AG04450 (cell line): ENCODE data around the gene ARHGAP44. TPM values are rescaled to one million over a fixed set of nuclear protein-coding genes. Genes with fewer than 3 reads are reported as not detected.
"Not testable (repeated sequence)": the region's sequence is repeated elsewhere in the genome, so short reads cannot be mapped to it uniquely, and the experiment has no call there.

ENCODE experiments used
- CTCF ChIA-PET: fragments of 300-600, 350-600 bp; formaldehyde crosslinking; extraction: SDS; loops from one replicate; lab custom pipeline; 2022; ENCODE audit warnings: antibody characterized with exemption, inconsistent platforms; lab: Charles Lee
- POLR2A ChIA-PET: fragments of 350-600 bp; formaldehyde crosslinking; extraction: SDS; loops from one replicate; lab custom pipeline; 2021; ENCODE audit warnings: antibody characterized with exemption, inconsistent platforms; lab: Yijun Ruan, JAX
- DNase-seq: peaks from one replicate; pipeline ENCODE4 v3.0.0-alpha.2; 2011; ENCODE audit warnings: low read depth, low spot score
- H3K27ac ChIP-seq: one replicate; pipeline ENCODE4 v1.5.1; 2012; ENCODE audit warnings: low read depth, low read length, control low read depth
- H3K27me3 ChIP-seq: one replicate; pipeline ENCODE4 v1.6.0; 2012; ENCODE audit warnings: low read length; ENCODE audit not compliant: control insufficient read depth, insufficient read depth
- H3K4me3 ChIP-seq: 2 replicates; pipeline ENCODE4 v1.5.1; 2011; ENCODE audit warnings: mild to moderate bottlenecking, low read depth, low read length, control low read depth
- H3K9me3 ChIP-seq: 2 replicates; pipeline ENCODE4 v1.5.1; 2012; ENCODE audit warnings: low read length; ENCODE audit not compliant: control insufficient read depth, insufficient read depth
- polyA plus RNA-seq: library from polyadenylated mRNA; depleted of rRNA; stranded (reverse); fragments of >200 nt; gene quantifications from 2 replicates; pipeline ENCODE4 v1.2.3, GENCODE V29; 2011
- TF ChIP-seq, protein P1 (sequence below): IDR thresholded peaks from 2 replicates; pipeline ENCODE4 v1.5.1; 2011; ENCODE audit warnings: low read depth, low read length, control low read depth, inconsistent platforms

ARHGAP44 gene
- polyA plus RNA-seq, 1 experiment: 1.3 TPM

DNA sequence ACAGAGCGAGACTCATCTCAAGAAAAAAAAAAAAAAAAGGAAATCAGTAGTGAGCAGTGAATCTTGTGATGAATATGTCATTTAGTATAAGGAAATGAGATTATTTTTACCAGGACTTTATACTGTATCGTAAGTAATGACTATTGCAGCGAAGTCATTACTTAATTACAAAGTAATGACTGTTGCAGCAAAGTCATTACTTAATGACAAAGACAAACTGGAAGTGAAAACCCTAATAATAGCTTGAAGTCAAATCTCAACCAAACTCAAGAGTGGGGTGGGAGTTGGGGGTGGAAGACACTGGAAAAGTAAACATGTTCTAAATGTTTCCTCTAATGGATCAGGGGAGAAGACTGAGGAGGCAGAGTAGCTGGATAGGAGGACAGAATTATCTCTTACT lies 76.5 kb downstream of the ARHGAP44 start:
- TF ChIP-seq, protein P1, sequence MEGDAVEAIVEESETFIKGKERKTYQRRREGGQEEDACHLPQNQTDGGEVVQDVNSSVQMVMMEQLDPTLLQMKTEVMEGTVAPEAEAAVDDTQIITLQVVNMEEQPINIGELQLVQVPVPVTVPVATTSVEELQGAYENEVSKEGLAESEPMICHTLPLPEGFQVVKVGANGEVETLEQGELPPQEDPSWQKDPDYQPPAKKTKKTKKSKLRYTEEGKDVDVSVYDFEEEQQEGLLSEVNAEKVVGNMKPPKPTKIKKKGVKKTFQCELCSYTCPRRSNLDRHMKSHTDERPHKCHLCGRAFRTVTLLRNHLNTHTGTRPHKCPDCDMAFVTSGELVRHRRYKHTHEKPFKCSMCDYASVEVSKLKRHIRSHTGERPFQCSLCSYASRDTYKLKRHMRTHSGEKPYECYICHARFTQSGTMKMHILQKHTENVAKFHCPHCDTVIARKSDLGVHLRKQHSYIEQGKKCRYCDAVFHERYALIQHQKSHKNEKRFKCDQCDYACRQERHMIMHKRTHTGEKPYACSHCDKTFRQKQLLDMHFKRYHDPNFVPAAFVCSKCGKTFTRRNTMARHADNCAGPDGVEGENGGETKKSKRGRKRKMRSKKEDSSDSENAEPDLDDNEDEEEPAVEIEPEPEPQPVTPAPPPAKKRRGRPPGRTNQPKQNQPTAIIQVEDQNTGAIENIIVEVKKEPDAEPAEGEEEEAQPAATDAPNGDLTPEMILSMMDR: no peak
- Histone ChIP-seq H3K4me3 (no peak overlapping the region), H3K27ac (no peak overlapping the region), H3K27me3 (no peaks in the 10 kb centered on the region), H3K9me3 (no peaks in the 10 kb centered on the region)
- no peak for DNase-seq
- ChIA-PET CTCF (no interaction called here), POLR2A (no interaction called here)

DNA sequence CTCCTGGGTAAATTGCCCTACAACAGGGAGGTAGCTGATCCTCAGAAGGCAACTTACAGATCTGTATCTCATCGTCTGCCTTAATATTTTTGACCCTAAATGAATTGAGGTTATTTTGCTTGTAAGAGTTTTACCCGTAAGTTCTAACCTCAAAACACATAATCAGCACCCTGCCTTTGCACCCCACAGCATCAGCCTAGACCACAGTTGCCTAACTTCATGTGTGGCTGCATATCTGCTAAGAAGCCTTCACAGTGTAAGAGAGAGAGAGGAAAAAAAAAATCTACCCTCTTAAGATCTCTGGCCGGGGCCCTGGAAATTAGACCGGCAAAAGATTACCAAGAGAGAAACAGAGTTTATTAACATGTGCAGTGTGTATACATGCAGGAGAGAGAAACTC lies 76.9 kb downstream of the ARHGAP44 start:
- TF ChIP-seq, protein P1: no peak
- Histone ChIP-seq H3K4me3 (no peak overlapping the region), H3K9me3 (no peaks in the 10 kb centered on the region), H3K27me3 (no peaks in the 10 kb centered on the region), H3K27ac (no peak overlapping the region)
- no peak for DNase-seq
- CTCF ChIA-PET: no interaction called here
- POLR2A ChIA-PET: no interaction called here

DNA sequence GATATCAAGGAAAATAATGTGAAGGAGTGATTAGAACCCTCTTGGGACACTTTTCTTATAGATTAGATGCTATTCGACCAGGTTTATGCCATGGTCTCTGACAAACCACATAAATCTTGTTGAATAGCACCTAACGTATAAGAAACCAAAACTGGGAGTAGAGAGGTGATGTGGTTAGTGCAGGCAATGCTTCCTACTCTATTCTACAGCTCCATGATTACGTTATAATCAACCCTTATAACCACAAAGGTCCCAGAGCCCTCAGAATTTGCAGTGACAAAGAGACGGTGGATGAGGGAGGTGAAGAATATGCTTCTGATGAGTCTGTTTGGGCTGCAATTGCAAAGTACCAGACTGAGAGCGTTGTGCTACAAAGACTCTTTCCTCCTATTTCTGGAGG lies 78.4 kb downstream of the ARHGAP44 start:
- ChIA-PET POLR2A (no interaction called here), CTCF (no interaction called here)
- Histone ChIP-seq H3K27ac (no peak overlapping the region), H3K27me3 (no peaks in the 10 kb centered on the region), H3K9me3 (no peaks in the 10 kb centered on the region), H3K4me3 (no peak overlapping the region)
- TF ChIP-seq, protein P1: no peak
- DNase-seq: no peak

- H3K27me3 ChIP-seq, DNase-seq, CTCF ChIA-PET, H3K27ac ChIP-seq, H3K9me3 ChIP-seq, POLR2A ChIA-PET, H3K4me3 ChIP-seq: not testable (repeated sequence)
Measured at GRCh38 chr17:12873415-12874125, 84.3 kb downstream of the ARHGAP44 start.

DNA sequence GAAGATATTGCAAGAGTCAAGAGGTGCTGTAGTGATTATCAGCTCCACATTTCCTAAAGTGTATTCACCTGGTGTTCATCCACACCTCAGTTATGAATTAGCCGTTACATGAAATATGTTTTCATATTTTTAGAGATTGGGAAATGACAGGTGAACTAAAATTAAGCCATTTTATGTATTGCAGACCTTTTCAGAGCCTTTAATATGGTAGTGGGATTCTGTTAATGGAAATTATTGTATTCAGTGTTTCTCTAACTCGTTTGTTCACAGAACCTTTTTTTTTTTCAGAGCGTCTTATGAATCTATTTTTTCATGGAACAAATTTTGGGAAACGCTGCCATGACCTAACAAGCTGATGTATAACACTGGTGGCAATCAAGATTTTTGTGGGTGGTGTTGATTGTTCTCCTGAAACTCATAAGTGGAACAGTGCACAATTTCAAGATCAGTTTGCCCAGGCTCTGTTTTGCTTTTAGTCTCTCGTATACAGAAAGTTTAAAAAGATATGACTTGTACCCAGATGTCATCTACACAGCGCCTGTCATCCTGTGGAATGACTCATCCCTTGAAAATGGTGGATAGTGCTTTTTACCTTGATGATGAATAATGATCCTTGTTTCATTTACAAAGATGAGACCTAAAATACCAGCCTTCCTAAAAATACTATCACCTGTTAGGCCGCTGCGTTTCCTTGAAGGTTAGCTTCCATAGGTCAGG lies 88.8 kb downstream of the ARHGAP44 start:
- Histone ChIP-seq H3K4me3 (no peak overlapping the region), H3K9me3 (no peaks in the 10 kb centered on the region), H3K27me3 (no peaks in the 10 kb centered on the region), H3K27ac (no peak overlapping the region)
- CTCF ChIA-PET: no interaction called here
- POLR2A ChIA-PET: no interaction called here
- TF ChIP-seq, protein P1: no peak
- DNase-seq: no peak

DNA sequence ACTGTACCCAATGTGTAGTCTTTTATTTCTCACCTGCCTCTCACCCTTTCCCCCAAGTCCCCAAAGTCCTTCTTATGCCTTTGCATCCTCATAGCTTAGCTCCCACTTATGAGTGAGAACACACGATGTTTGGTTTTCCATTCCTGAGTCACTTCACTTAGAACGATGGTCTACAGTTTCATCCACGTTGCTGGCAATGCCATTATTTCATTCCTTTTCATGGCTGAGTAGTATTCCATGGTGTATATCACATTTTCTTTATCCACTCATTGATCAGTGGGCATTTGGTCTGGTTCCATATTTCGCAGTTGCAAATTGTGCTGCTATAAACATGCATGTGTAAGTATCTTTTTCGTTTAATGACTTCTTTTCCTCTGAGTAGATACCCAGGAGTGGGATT lies 89.8 kb downstream of the ARHGAP44 start:
- H3K27ac ChIP-seq, H3K4me3 ChIP-seq, POLR2A ChIA-PET, DNase-seq, CTCF ChIA-PET, H3K9me3 ChIP-seq, H3K27me3 ChIP-seq: not testable (repeated sequence)
